Gastrocnemius medialis (tissue), 4 donors: ENCODE measurements around the gene ADCY5.

Source experiments
- POLR2A ChIP-seq, 2 donors: fragments of 450-650 bp; IDR thresholded peaks; one replicate each; pipeline ENCODE4 v1.6.1; 2017; ENCODE audit warnings: antibody characterized with exemption in 2 of 2, mild to moderate bottlenecking in 2 of 2, moderate library complexity in 2 of 2
- TF ChIP-seq, protein P1 (sequence below), 5 experiments: fragments of 450-650 bp in 3 of 5; fragments of 200-600 bp in 2 of 5; sonication (generic) in 2 of 5; IDR thresholded peaks in 4 of 5; conservative IDR thresholded peaks in 1 of 5; 1 replicate in 4 of 5; 2 replicates in 1 of 5; pipeline ENCODE4 v1.5.1; 2016 to 2019; ENCODE audit warnings: antibody characterized with exemption in 5 of 5, mild to moderate bottlenecking in 3 of 5, moderate library complexity in 3 of 5

DNA sequence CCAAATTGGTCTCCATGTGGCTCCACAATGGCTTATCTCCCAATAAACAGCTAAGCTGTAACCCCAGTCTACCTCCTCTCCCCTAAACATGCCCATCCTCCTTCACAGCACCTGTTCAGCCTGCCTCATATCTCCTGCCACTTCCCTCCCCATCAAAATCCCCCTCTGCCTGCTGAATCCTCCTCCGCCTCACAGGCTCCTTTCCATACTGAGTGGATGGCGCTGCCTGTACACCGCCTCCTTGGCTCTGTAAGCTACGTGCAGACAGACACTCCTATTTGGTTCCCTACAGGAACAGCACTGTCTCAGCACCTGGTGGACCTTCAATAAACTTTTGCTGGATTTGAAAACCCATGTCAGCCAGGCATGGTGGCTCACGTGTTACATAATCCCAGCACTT lies 53.7 kb downstream of the ADCY5 start:
- TF ChIP-seq, protein P1, sequence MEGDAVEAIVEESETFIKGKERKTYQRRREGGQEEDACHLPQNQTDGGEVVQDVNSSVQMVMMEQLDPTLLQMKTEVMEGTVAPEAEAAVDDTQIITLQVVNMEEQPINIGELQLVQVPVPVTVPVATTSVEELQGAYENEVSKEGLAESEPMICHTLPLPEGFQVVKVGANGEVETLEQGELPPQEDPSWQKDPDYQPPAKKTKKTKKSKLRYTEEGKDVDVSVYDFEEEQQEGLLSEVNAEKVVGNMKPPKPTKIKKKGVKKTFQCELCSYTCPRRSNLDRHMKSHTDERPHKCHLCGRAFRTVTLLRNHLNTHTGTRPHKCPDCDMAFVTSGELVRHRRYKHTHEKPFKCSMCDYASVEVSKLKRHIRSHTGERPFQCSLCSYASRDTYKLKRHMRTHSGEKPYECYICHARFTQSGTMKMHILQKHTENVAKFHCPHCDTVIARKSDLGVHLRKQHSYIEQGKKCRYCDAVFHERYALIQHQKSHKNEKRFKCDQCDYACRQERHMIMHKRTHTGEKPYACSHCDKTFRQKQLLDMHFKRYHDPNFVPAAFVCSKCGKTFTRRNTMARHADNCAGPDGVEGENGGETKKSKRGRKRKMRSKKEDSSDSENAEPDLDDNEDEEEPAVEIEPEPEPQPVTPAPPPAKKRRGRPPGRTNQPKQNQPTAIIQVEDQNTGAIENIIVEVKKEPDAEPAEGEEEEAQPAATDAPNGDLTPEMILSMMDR (IDR thresholded peaks at IDR 0.05 in 4 of 5, conservative IDR thresholded peaks at IDR 0.05 in 1 of 5) = no peak
- TF ChIP-seq POLR2A (IDR thresholded peaks at IDR 0.05) = no peak
